Measurements from ENCODE around the gene KLF2.
"Not testable (repeated sequence)": the region's sequence is repeated elsewhere in the genome, so short reads cannot be mapped to it uniquely, and the experiment has no call there.

KLF2 gene

GRCh38 chr19:16324384-16325160 is at the start of gene KLF2:
TSS of gene KLF2 (plus strand) at chr19:16324826. CDS start at chr19:16324924, 98 bp downstream.
- ChIA-PET CTCF (no interaction called here), POLR2A (ENCODE audit: low non-redundant PET) (no interaction called here)
- DNase-seq (ENCODE audit: low spot score), result peak; percentile 89
- no peak for TF ChIP-seq CTCF (conservative IDR thresholded peaks at IDR 0.05; ENCODE audit: low read depth)
- H3K27ac ChIP-seq, result peak within 1 kb of the TSS; percentile 54

GRCh38 chr19:16280306-16280705 is 44.3 kb upstream of the KLF2 start:
- CTCF ChIA-PET, result no interaction called here
- POLR2A ChIA-PET (ENCODE audit: low non-redundant PET), result no interaction called here
- no peak for DNase-seq (ENCODE audit: low spot score)
- H3K27ac ChIP-seq, result no peak overlapping the region
- TF ChIP-seq CTCF (conservative IDR thresholded peaks at IDR 0.05; ENCODE audit: low read depth), result no peak

GRCh38 chr19:16281743-16282142 is 42.9 kb upstream of the KLF2 start:
- POLR2A ChIA-PET (ENCODE audit: low non-redundant PET), result no interaction called here
- H3K27ac ChIP-seq, result no peak overlapping the region
- DNase-seq (ENCODE audit: low spot score), result no peak
- CTCF ChIA-PET, result interaction anchor here (0.5 to 0.8 kb wide), 2 partner anchors 35 to 95 kb away, joined by 3 to 4 read pairs; no protein-coding TSS in a partner anchor
- TF ChIP-seq CTCF (conservative IDR thresholded peaks at IDR 0.05; ENCODE audit: low read depth), result no peak

GRCh38 chr19:16283210-16284061 is 41.2 kb upstream of the KLF2 start:
- ChIA-PET POLR2A (ENCODE audit: low non-redundant PET) (no interaction called here), CTCF (no interaction called here)
- H3K27ac ChIP-seq, result no peak overlapping the region
- no peak for DNase-seq (ENCODE audit: low spot score)
- TF ChIP-seq CTCF (conservative IDR thresholded peaks at IDR 0.05; ENCODE audit: low read depth), result no peak

- POLR2A ChIA-PET (ENCODE audit: low non-redundant PET), result no interaction called here
- CTCF ChIA-PET, result interaction anchor here (0.7 kb wide), 1 partner anchor 226 kb away, joined by 3 read pairs; no protein-coding TSS in a partner anchor
- H3K27ac ChIP-seq, result no peak overlapping the region
- no peak for DNase-seq (ENCODE audit: low spot score)
- TF ChIP-seq CTCF (conservative IDR thresholded peaks at IDR 0.05; ENCODE audit: low read depth), result no peak
These were observed 40.1 kb upstream of the KLF2 start for GRCh38 chr19:16284505-16284904.

- CTCF ChIA-PET; H3K27ac ChIP-seq; POLR2A ChIA-PET (ENCODE audit: low non-redundant PET); DNase-seq (ENCODE audit: low spot score): not testable (repeated sequence)
These were observed 39.5 kb upstream of the KLF2 start for GRCh38 chr19:16285079-16285478.
